A549 treated with ZK216348 at 1 μM for 4 hours (cell line): ENCODE data around the gene HCAR2. TPM values are rescaled to one million over a fixed set of nuclear protein-coding genes. Genes with fewer than 3 reads are reported as not detected.

Source experiments
- total RNA-seq: library from RNA; stranded (reverse); fragments of 200-300 nt; extraction: Qiagen RNA extraction; gene quantifications from 5 replicates; pipeline ENCODE4 v1.2.3, GENCODE V29; 2022; ENCODE audit warnings: low read depth

HCAR2 gene
- total RNA-seq = 0.18 to 0.19 TPM in 2 of 5 replicates, not detected in the others

GRCh38 chr12:122702890-122703611 is at the start of gene HCAR2:
Gene HCAR2 (minus strand): TSS chr12:122703357. CDS start chr12:122703283, 74 bp downstream.

GRCh38 chr12:122752464-122753318 is 49.5 kb upstream of the HCAR2 start, which contains the start of gene DENR:
Gene DENR (plus strand): TSS chr12:122752824. CDS start chr12:122753702, 878 bp downstream.

GRCh38 chr12:122730215-122731014 is 27.3 kb upstream of the HCAR2 start, which contains the start of gene HCAR1:
Gene HCAR1 (minus strand): TSS chr12:122730844. CDS start chr12:122730339, 505 bp downstream.

GRCh38 chr12:122716658-122717057 is 13.5 kb upstream of the HCAR2 start, which contains the start of gene HCAR3:
Gene HCAR3 (minus strand): TSS chr12:122716811. CDS start chr12:122716737, 74 bp downstream.

Other genes with a start within 250 kb of the HCAR2 start
- 19.8 to 26.4 TPM (median 24.6 TPM) in 5 replicates for gene ZCCHC8, start 202.4 kb downstream of the HCAR2 start, total RNA-seq
- 49.0 to 105 TPM (median 54.8 TPM) in 5 replicates for gene RSRC2, start 176.4 kb downstream of the HCAR2 start, total RNA-seq
- 21.2 to 24.4 TPM (median 22.5 TPM) in 5 replicates for gene KNTC1, start 176.1 kb downstream of the HCAR2 start, total RNA-seq
- gene HCAR3, start 13.5 kb upstream of the HCAR2 start, total RNA-seq = 0.06 to 0.14 TPM (median 0.11 TPM) in 3 of 5 replicates, not detected in the others
- gene HCAR1, start 27.5 kb upstream of the HCAR2 start, total RNA-seq = 0.04 TPM in 2 of 5 replicates, not detected in the others
- gene DENR, start 49.5 kb upstream of the HCAR2 start, total RNA-seq = 51.9 to 71.8 TPM (median 59.0 TPM) in 5 replicates
- 0.06 to 0.16 TPM (median 0.11 TPM) in 4 of 5 replicates, not detected in the other for gene CCDC62, start 71.2 kb upstream of the HCAR2 start, total RNA-seq
- gene HIP1R, start 132.1 kb upstream of the HCAR2 start, total RNA-seq = 10.2 to 19.9 TPM (median 17.4 TPM) in 5 replicates
- gene VPS37B, start 192.8 kb upstream of the HCAR2 start, total RNA-seq = 27.7 to 30.8 TPM (median 28.8 TPM) in 5 replicates